DMS153 treated with DMSO at 0.1 percent for 48 hours (cell line): ENCODE results near the gene ERCC5.

Source experiments
- DNase-seq: peaks from one replicate; lab custom pipeline; 2025; ENCODE audit not compliant: unreplicated experiment; lab: John Stamatoyannopoulos, UW

Gene ERCC5

GRCh38 chr13:102879793-102880499, 34.1 kb downstream of the ERCC5 start:
- no peak for DNase-seq

GRCh38 chr13:102881819-102882686, 36.2 kb downstream of the ERCC5 start:
- DNase-seq: no peak

- no peak for DNase-seq
These were observed 46.7 kb downstream of the ERCC5 start for GRCh38 chr13:102892503-102892902.

GRCh38 chr13:102897371-102898138, 51.7 kb downstream of the ERCC5 start:
- no peak for DNase-seq

- no peak for DNase-seq
These were observed 54.4 kb downstream of the ERCC5 start for GRCh38 chr13:102900193-102900608.

- DNase-seq: no peak
These were observed 55.2 kb downstream of the ERCC5 start for GRCh38 chr13:102901056-102901455.

- no peak for DNase-seq
These were observed 55.9 kb downstream of the ERCC5 start for GRCh38 chr13:102901615-102902305.

GRCh38 chr13:102902789-102903347, 57.0 kb downstream of the ERCC5 start:
- no peak for DNase-seq

- no peak for DNase-seq
These were observed 58.0 kb downstream of the ERCC5 start for GRCh38 chr13:102903659-102904407.

GRCh38 chr13:102904408-102904862, 58.6 kb downstream of the ERCC5 start:
- DNase-seq: no peak

- no peak for DNase-seq
These were observed 60.3 kb downstream of the ERCC5 start for GRCh38 chr13:102905905-102906771.

- DNase-seq: no peak
These were observed 61.4 kb downstream of the ERCC5 start for GRCh38 chr13:102907016-102907756.

GRCh38 chr13:102907886-102908515, 62.2 kb downstream of the ERCC5 start:
- DNase-seq: no peak

GRCh38 chr13:102909971-102910370, 64.1 kb downstream of the ERCC5 start:
- DNase-seq: no peak

GRCh38 chr13:102911336-102911735, 65.5 kb downstream of the ERCC5 start:
- no peak for DNase-seq

GRCh38 chr13:102912599-102912998, 66.8 kb downstream of the ERCC5 start:
- no peak for DNase-seq

GRCh38 chr13:102913914-102914313, 68.1 kb downstream of the ERCC5 start:
- no peak for DNase-seq
